ENCODE data around the gene PRAMEF12. TPM values are rescaled to one million over a fixed set of nuclear protein-coding genes. Genes with fewer than 3 reads are reported as not detected.

The PRAMEF12 gene
- total RNA-seq, 1 donor from 2014 or later, result not detected

DNA sequence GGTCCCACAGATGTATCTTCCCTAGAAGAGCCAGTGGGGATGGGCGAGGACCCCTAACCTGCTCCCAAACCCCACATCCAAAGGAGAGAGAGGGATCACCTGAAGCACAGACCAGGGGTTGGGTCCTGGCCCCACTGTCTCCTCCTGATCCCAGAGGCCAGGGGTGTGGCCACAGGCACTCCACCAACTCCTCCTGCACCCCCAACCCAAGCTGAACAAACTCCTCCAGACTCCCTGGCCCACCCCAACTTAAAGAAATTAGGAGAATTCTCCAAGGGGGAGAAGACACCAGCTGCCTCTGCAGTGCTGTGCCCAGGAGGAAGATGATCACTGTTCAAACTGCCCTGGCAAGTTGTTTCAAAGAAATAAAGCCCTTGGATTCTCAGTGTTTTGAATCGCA, 4.5 kb upstream of the PRAMEF12 start:
- no peak for DNase-seq (ENCODE audit: low spot score)
- peaks cover 4% of the 10 kb centered on the region for H3K9me3 Mint-ChIP-seq (ENCODE audit: unreplicated experiment)
- no peak overlapping the region for H3K27ac Mint-ChIP-seq (ENCODE audit: unreplicated experiment)
- no peaks in the 10 kb centered on the region for H3K4me1 Mint-ChIP-seq (ENCODE audit: unreplicated experiment)
- H3K27me3 Mint-ChIP-seq (ENCODE audit: unreplicated experiment), result peaks cover 5% of the 10 kb centered on the region
- TF ChIP-seq, protein P1, sequence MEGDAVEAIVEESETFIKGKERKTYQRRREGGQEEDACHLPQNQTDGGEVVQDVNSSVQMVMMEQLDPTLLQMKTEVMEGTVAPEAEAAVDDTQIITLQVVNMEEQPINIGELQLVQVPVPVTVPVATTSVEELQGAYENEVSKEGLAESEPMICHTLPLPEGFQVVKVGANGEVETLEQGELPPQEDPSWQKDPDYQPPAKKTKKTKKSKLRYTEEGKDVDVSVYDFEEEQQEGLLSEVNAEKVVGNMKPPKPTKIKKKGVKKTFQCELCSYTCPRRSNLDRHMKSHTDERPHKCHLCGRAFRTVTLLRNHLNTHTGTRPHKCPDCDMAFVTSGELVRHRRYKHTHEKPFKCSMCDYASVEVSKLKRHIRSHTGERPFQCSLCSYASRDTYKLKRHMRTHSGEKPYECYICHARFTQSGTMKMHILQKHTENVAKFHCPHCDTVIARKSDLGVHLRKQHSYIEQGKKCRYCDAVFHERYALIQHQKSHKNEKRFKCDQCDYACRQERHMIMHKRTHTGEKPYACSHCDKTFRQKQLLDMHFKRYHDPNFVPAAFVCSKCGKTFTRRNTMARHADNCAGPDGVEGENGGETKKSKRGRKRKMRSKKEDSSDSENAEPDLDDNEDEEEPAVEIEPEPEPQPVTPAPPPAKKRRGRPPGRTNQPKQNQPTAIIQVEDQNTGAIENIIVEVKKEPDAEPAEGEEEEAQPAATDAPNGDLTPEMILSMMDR (IDR thresholded peaks at IDR 0.05; ENCODE audit: unreplicated experiment), result no peak
- no peaks in the 10 kb centered on the region for H3K36me3 Mint-ChIP-seq (ENCODE audit: low read depth, unreplicated experiment)
- no peak overlapping the region for H3K4me3 Mint-ChIP-seq (ENCODE audit: unreplicated experiment)

DNA sequence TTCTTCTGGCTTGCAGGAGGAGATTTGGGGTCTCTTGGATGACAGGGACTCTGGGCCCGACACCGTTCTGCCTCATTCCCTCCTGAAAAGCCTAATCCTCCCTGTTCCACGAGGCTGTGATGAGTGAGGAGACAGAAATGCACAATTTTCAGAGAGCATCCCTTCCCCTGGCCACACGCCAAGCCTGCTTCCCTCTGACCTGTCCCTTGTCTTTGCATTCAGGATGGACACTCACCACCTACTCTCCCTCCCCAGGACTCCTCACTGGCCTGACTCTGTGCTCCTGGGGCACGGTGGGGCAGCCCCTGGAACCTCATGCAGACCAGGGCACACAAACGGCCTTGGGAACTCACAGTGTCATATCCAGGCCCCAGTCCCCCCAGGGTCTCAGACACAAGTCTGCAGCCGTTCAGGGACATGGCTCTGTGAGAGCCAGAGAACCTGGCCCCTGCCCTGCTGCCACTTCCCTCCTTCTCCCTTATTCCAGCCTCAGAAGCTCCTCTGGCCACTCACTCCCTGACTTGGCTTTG, 3.5 kb upstream of the PRAMEF12 start:
- DNase-seq (ENCODE audit: low spot score), result no peak
- no peaks in the 10 kb centered on the region for H3K4me1 Mint-ChIP-seq (ENCODE audit: unreplicated experiment)
- H3K27ac Mint-ChIP-seq (ENCODE audit: unreplicated experiment), result no peak overlapping the region
- TF ChIP-seq, protein P1 (IDR thresholded peaks at IDR 0.05; ENCODE audit: unreplicated experiment), result no peak
- no peaks in the 10 kb centered on the region for H3K36me3 Mint-ChIP-seq (ENCODE audit: low read depth, unreplicated experiment)
- H3K27me3 Mint-ChIP-seq (ENCODE audit: unreplicated experiment), result peaks cover 6% of the 10 kb centered on the region
- peaks cover 4% of the 10 kb centered on the region for H3K9me3 Mint-ChIP-seq (ENCODE audit: unreplicated experiment)
- H3K4me3 Mint-ChIP-seq (ENCODE audit: unreplicated experiment), result no peak overlapping the region

DNA sequence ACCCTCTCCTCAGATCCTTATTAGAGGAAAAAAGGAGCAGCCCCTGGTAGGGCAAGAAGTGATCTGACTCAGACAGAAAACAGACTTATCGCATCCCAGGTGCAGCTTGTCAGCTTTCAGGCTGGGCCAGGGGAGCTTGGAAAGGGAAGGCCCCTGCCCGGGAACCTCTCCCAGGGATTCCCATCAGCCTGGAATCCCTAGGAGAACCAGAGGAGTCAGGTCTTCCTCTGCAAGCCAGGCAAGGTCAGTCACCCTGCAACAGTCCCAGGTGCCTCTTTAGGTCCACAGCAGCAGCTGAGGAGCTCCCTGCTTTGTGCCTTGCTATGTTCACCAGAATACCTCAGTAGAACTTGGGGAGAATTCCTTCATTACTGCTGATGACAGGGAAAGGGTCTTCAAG, 2.9 kb upstream of the PRAMEF12 start:
- no peak for DNase-seq (ENCODE audit: low spot score)
- Mint-ChIP-seq H3K27me3 (ENCODE audit: unreplicated experiment) (peaks cover 6% of the 10 kb centered on the region), H3K36me3 (ENCODE audit: low read depth, unreplicated experiment) (no peaks in the 10 kb centered on the region), H3K4me3 (ENCODE audit: unreplicated experiment) (no peak overlapping the region), H3K27ac (ENCODE audit: unreplicated experiment) (no peak overlapping the region), H3K9me3 (ENCODE audit: unreplicated experiment) (peaks cover 4% of the 10 kb centered on the region), H3K4me1 (ENCODE audit: unreplicated experiment) (no peaks in the 10 kb centered on the region)
- TF ChIP-seq, protein P1 (IDR thresholded peaks at IDR 0.05; ENCODE audit: unreplicated experiment), result no peak

DNA sequence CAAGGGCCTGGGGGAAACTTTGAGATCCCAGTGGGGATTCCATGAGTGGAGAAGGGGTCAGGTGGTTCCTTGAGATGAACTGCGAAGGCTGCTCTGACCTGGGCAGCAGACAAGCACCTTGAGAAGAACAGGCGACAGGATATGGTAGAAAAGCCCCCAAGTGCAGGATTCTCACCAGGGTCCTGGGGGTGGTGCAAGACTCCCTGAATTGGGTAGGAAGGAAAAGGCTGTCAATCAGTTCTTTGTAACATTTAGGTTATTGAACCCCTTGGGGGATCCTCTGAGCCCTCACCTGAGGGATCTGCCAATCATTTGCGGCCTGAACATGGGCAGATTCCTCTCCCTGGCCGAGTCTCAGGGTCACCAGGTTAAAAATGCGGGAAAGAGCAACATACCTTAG, 2.4 kb upstream of the PRAMEF12 start:
- H3K36me3 Mint-ChIP-seq (ENCODE audit: low read depth, unreplicated experiment), result no peaks in the 10 kb centered on the region
- TF ChIP-seq, protein P1 (IDR thresholded peaks at IDR 0.05; ENCODE audit: unreplicated experiment), result no peak
- H3K27ac Mint-ChIP-seq (ENCODE audit: unreplicated experiment), result no peak overlapping the region

DNA sequence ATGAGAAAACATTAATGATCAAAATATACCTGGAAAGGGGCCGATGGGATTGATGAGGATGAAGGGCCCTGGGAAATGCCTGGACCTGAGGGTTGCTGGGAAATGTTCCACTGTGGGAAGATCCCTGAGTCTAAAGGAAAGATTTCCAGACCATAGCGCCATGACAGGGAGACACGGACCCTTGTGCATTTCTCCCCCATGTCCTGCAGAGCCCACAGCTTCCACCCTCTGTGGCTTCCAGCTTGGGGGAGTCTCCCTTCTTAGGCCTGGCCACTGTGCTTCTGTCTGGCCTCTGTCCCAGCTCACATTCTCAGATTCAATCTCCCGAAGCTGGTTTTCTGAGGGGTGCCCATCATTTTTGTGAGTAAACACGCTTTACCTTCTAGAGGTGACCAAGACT, 1.0 kb upstream of the PRAMEF12 start:
- Mint-ChIP-seq H3K27ac (ENCODE audit: unreplicated experiment) (no peak overlapping the region), H3K9me3 (ENCODE audit: unreplicated experiment) (peaks cover 4% of the 10 kb centered on the region)
- no peak for DNase-seq (ENCODE audit: low spot score)

More for the DNA sequence above, 2.4 kb upstream of the PRAMEF12 start:
- Mint-ChIP-seq H3K9me3 (ENCODE audit: unreplicated experiment) (peaks cover 4% of the 10 kb centered on the region), H3K4me3 (ENCODE audit: unreplicated experiment) (no peak overlapping the region), H3K4me1 (ENCODE audit: unreplicated experiment) (no peaks in the 10 kb centered on the region), H3K27me3 (ENCODE audit: unreplicated experiment) (peaks cover 6% of the 10 kb centered on the region)
- no peak for DNase-seq (ENCODE audit: low spot score)

More for the DNA sequence above, 1.0 kb upstream of the PRAMEF12 start:
- TF ChIP-seq, protein P1 (IDR thresholded peaks at IDR 0.05; ENCODE audit: unreplicated experiment), result no peak
- peaks cover 6% of the 10 kb centered on the region for H3K27me3 Mint-ChIP-seq (ENCODE audit: unreplicated experiment)
- H3K36me3 Mint-ChIP-seq (ENCODE audit: low read depth, unreplicated experiment), result no peaks in the 10 kb centered on the region
- H3K4me3 Mint-ChIP-seq (ENCODE audit: unreplicated experiment), result no peak overlapping the region
- no peaks in the 10 kb centered on the region for H3K4me1 Mint-ChIP-seq (ENCODE audit: unreplicated experiment)

All from endothelial cell (in vitro differentiated cells).